Skeletal muscle satellite cell (primary cell): ENCODE results near the gene ARHGEF7.
"Not testable (repeated sequence)": the region's sequence is repeated elsewhere in the genome, so short reads cannot be mapped to it uniquely, and the experiment has no call there.

Experiments
- H3K27me3 ChIP-seq: 2 replicates; pipeline ENCODE4 v1.7.0; 2013; ENCODE audit warnings: low read length; ENCODE audit not compliant: control insufficient read depth, insufficient read depth
- H3K36me3 ChIP-seq: 2 replicates; pipeline ENCODE4 v1.7.0; 2013; ENCODE audit warnings: mild to moderate bottlenecking, control low read depth, low read length; ENCODE audit not compliant: insufficient read depth
- H3K4me1 ChIP-seq: 2 replicates; pipeline ENCODE4 v1.7.0; 2013; ENCODE audit warnings: low read length; ENCODE audit not compliant: control insufficient read depth, insufficient read depth
- H3K4me2 ChIP-seq: 2 replicates; pipeline ENCODE4 v1.7.0; 2013; ENCODE audit warnings: mild to moderate bottlenecking, low read length
- H3K4me3 ChIP-seq: 2 replicates; pipeline ENCODE4 v1.7.0; 2013; ENCODE audit warnings: low read length
- H3K9ac ChIP-seq: 2 replicates; pipeline ENCODE4 v1.7.0; 2013; ENCODE audit warnings: mild to moderate bottlenecking, low read depth, low read length, moderate library complexity
- H3K9me3 ChIP-seq: replicated peaks from 2 replicates; pipeline ENCODE4 v1.7.0; 2013; ENCODE audit warnings: mild to moderate bottlenecking, control low read depth, low read length

The ARHGEF7 gene

DNA sequence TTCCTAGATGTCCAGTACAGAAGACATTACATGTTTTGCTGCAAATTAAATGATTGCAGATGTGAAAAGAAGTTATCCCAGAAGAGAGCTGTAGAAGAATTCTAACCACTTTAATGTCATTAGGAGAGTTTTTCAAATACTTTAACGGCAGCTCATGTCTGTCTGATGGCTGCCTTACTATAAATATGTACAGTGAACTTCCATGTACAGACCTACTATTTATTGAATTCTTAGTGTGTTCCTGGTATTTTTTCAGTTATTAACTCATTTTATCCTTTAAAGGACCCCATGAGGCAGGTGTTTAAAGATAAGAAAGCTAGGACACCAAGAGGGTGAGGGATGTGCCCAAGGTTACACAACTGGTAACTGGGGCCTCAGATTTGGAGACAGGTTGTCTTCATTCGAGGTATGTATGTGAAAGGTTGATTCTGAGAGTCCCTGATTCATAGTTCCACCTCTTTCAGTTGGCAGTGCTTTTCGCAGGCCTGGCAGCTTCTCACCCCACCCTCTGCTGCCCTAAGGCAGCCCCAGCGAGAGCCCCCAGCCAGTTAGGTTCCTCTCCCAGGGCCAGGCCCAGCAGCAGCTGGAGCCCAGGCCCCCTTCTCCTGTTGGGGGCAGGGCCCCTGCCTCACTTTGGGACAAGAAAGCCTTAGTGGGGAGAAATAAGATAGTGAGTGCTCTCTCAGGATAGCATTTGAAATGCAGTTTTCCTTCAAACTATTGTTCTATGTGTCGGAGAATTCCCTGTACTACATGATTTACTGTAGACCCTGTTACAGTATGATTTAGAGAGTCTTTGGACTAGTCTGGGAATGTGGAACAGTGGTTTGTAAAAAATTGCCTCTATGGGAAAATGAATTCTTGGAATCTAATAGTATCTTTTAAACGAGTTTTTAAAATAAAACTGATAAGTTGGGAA, 137.6 kb downstream of the ARHGEF7 start:
- Histone ChIP-seq H3K9ac (no peak overlapping the region), H3K4me3 (no peak overlapping the region), H3K36me3 (peaks cover 51% of the 10 kb centered on the region), H3K4me2 (no peak overlapping the region), H3K27me3 (no peaks in the 10 kb centered on the region), H3K9me3 (no peaks in the 10 kb centered on the region), H3K4me1 (peaks cover 18% of the 10 kb centered on the region)

- Histone ChIP-seq H3K27me3 (no peaks in the 10 kb centered on the region), H3K9ac (no peak overlapping the region), H3K4me1 (peaks cover 18% of the 10 kb centered on the region), H3K4me2 (no peak overlapping the region), H3K4me3 (no peak overlapping the region), H3K9me3 (no peaks in the 10 kb centered on the region), H3K36me3 (peaks cover 50% of the 10 kb centered on the region)
These were observed 138.3 kb downstream of the ARHGEF7 start for GRCh38 chr13:111253365-111253872.

DNA sequence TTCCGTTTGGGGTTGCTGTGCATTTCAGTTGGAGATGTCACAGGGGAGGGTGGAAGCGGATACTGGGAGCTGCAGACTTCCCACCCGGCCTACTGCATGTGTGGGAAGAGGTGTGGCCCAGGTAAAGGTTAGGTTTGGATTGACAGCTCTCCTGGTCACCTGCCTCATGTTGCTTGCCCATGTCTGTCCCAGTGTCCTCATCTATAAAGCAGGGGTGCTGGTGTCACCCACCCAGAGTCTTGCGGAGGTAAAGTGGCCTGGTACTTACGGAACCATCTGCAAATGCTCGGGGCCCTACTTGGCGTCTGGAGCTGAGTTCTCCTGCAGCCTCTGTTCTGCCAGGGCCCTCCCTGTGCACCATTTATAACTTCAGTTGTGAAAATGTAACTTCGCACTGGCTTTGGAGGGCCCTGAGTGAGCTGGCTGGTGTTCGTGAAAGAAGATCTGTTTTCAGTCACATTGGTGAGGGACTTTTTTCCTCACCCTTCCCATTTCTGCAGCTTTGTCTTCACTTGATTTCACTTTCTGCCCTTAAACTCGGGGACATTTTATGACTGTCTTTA, 140.2 kb downstream of the ARHGEF7 start:
- peaks cover 18% of the 10 kb centered on the region for H3K4me1 ChIP-seq
- H3K27me3 ChIP-seq = no peaks in the 10 kb centered on the region
- no peaks in the 10 kb centered on the region for H3K9me3 ChIP-seq
- peaks cover 52% of the 10 kb centered on the region for H3K36me3 ChIP-seq
- no peak overlapping the region for H3K4me2 ChIP-seq
- no peak overlapping the region for H3K4me3 ChIP-seq
- no peak overlapping the region for H3K9ac ChIP-seq

- H3K36me3 ChIP-seq = peaks cover 44% of the 10 kb centered on the region
- H3K4me2 ChIP-seq = no peak overlapping the region
- H3K4me1 ChIP-seq = peaks cover 18% of the 10 kb centered on the region
- H3K4me3 ChIP-seq = no peak overlapping the region
- no peak overlapping the region for H3K9ac ChIP-seq
- no peaks in the 10 kb centered on the region for H3K9me3 ChIP-seq
- no peaks in the 10 kb centered on the region for H3K27me3 ChIP-seq
These were observed 141.3 kb downstream of the ARHGEF7 start for GRCh38 chr13:111256458-111256857.

DNA sequence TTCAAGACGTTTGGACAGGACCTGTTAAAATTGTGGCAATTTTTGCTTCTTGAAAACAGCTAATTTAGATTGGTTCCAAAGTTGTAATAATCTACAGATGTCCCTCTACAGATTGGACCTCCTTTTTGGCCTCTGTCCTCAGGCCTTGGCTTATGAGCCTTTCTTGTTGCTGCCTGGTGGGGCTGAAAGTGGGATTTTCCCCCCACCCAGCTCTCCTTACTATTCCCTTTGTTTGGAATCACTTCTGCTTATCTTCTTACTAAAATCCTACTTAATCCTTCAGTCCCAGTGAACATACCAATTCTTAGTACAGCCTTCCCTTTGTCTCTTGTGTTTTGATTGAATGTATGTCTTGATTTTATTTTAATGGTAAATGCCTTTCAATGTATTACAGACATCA, 141.8 kb downstream of the ARHGEF7 start:
- peaks cover 18% of the 10 kb centered on the region for H3K4me1 ChIP-seq
- H3K4me2 ChIP-seq = no peak overlapping the region
- H3K27me3 ChIP-seq = no peaks in the 10 kb centered on the region
- no peak overlapping the region for H3K9ac ChIP-seq
- H3K4me3 ChIP-seq = no peak overlapping the region
- H3K36me3 ChIP-seq = peaks cover 44% of the 10 kb centered on the region
- no peaks in the 10 kb centered on the region for H3K9me3 ChIP-seq

- peaks cover 42% of the 10 kb centered on the region for H3K36me3 ChIP-seq
- not testable (repeated sequence) for H3K9me3 ChIP-seq
These were observed 142.8 kb downstream of the ARHGEF7 start for GRCh38 chr13:111257899-111258298.

GRCh38 chr13:111258637-111259036, 143.5 kb downstream of the ARHGEF7 start:
- Histone ChIP-seq H3K36me3 (peaks cover 41% of the 10 kb centered on the region), H3K4me3 (no peak overlapping the region), H3K4me2 (no peak overlapping the region), H3K9ac (no peak overlapping the region), H3K9me3 (no peaks in the 10 kb centered on the region), H3K4me1 (peaks cover 2% of the 10 kb centered on the region), H3K27me3 (no peaks in the 10 kb centered on the region)

More at GRCh38 chr13:111257899-111258298, 142.8 kb downstream of the ARHGEF7 start:
- not testable (repeated sequence) for H3K4me2 ChIP-seq, H3K27me3 ChIP-seq, H3K4me1 ChIP-seq, H3K4me3 ChIP-seq, H3K9ac ChIP-seq

DNA sequence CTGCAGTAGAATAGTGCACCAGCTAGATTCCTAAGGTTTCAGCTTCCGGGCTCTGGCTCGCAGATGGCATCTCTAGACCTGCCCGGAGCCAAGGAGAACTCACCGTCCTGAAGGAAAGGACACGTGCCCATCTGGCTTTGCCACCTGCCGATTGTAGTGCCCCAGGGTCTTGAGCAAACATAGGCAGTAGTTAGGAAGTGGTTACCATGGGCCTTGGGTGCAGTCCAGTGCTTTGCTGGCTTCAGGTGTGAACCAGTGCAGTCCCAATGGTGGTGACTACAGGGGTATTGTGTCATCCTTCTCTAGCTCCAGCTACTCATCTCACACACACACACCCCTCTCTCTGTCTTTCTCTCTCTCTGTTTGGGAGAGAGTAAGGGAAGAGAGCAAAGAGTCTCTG, 143.9 kb downstream of the ARHGEF7 start:
- H3K36me3 ChIP-seq = peaks cover 38% of the 10 kb centered on the region
- H3K9ac ChIP-seq = no peak overlapping the region
- H3K9me3 ChIP-seq = no peaks in the 10 kb centered on the region
- no peaks in the 10 kb centered on the region for H3K27me3 ChIP-seq
- H3K4me2 ChIP-seq = no peak overlapping the region
- no peaks in the 10 kb centered on the region for H3K4me1 ChIP-seq
- H3K4me3 ChIP-seq = no peak overlapping the region

- peaks cover 30% of the 10 kb centered on the region for H3K36me3 ChIP-seq
These were observed 146.2 kb downstream of the ARHGEF7 start for GRCh38 chr13:111261326-111261725.

DNA sequence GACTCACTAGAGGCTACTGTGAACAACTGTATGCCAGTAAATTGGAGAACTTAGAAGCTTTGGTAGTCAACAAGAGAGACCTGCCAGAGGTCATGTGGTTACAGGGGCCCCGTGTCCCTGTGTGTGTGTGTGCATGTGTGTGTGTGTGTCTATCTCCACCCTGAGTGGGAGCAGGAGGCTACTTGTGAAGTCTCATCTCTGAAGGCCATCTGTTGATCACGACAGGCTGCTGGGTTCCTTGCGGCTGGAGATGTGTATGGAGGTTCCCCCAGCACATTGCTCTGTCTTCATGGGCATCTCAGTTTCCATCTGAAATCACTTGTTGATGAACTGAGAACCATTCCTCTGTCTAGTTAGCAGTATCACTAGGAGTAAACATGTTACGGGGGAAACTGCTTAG, 147.2 kb downstream of the ARHGEF7 start:
- Histone ChIP-seq H3K4me3 (no peak overlapping the region), H3K9ac (no peak overlapping the region), H3K4me2 (no peak overlapping the region), H3K36me3 (peaks cover 29% of the 10 kb centered on the region), H3K9me3 (no peaks in the 10 kb centered on the region), H3K27me3 (no peaks in the 10 kb centered on the region), H3K4me1 (peaks cover 4% of the 10 kb centered on the region)

More at GRCh38 chr13:111261326-111261725, 146.2 kb downstream of the ARHGEF7 start:
- Histone ChIP-seq H3K4me2 (no peak overlapping the region), H3K9me3 (no peaks in the 10 kb centered on the region), H3K4me3 (no peak overlapping the region), H3K9ac (no peak overlapping the region), H3K4me1 (no peaks in the 10 kb centered on the region), H3K27me3 (no peaks in the 10 kb centered on the region)

GRCh38 chr13:111262715-111263114, 147.6 kb downstream of the ARHGEF7 start:
- peaks cover 26% of the 10 kb centered on the region for H3K36me3 ChIP-seq
- H3K4me1 ChIP-seq = peaks cover 8% of the 10 kb centered on the region
- no peak overlapping the region for H3K9ac ChIP-seq
- no peaks in the 10 kb centered on the region for H3K27me3 ChIP-seq
- H3K4me3 ChIP-seq = no peak overlapping the region
- no peak overlapping the region for H3K4me2 ChIP-seq
- no peaks in the 10 kb centered on the region for H3K9me3 ChIP-seq
